GM20000 (cell line): Measurements from ENCODE around the gene AIG1.
"Not testable (repeated sequence)": the region's sequence is repeated elsewhere in the genome, so short reads cannot be mapped to it uniquely, and the experiment has no call there.

Experiments used
- DNase-seq: peaks from one replicate; pipeline ENCODE4 v3.0.0; 2012; ENCODE audit warnings: low spot score
- TF ChIP-seq, protein P1 (sequence below): IDR thresholded peaks from 2 replicates; pipeline ENCODE4 v1.5.1; 2012; ENCODE audit warnings: mild to moderate bottlenecking, control low read depth; ENCODE audit errors: extremely low read depth, missing control alignments

Gene AIG1

DNA sequence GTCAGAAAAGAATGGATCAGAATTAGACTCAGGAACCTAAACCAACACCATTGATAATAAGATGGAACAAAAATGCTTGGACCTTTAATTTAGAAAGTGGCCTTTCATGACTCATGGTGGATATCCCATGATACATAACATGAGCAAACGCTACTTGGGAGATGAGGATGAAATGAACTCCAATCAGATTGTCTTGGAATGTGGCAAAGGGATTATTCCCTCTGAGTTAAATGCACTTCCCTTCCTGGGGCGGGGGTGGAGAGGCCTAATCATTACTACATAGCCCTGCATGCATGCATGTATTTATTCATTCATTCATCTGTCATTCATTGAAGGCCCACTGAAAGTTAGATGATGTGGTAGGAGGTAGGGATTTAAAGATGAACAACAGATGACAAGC, 174.0 kb downstream of the AIG1 start:
- TF ChIP-seq, protein P1, sequence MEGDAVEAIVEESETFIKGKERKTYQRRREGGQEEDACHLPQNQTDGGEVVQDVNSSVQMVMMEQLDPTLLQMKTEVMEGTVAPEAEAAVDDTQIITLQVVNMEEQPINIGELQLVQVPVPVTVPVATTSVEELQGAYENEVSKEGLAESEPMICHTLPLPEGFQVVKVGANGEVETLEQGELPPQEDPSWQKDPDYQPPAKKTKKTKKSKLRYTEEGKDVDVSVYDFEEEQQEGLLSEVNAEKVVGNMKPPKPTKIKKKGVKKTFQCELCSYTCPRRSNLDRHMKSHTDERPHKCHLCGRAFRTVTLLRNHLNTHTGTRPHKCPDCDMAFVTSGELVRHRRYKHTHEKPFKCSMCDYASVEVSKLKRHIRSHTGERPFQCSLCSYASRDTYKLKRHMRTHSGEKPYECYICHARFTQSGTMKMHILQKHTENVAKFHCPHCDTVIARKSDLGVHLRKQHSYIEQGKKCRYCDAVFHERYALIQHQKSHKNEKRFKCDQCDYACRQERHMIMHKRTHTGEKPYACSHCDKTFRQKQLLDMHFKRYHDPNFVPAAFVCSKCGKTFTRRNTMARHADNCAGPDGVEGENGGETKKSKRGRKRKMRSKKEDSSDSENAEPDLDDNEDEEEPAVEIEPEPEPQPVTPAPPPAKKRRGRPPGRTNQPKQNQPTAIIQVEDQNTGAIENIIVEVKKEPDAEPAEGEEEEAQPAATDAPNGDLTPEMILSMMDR, result no peak
- DNase-seq, result no peak

DNA sequence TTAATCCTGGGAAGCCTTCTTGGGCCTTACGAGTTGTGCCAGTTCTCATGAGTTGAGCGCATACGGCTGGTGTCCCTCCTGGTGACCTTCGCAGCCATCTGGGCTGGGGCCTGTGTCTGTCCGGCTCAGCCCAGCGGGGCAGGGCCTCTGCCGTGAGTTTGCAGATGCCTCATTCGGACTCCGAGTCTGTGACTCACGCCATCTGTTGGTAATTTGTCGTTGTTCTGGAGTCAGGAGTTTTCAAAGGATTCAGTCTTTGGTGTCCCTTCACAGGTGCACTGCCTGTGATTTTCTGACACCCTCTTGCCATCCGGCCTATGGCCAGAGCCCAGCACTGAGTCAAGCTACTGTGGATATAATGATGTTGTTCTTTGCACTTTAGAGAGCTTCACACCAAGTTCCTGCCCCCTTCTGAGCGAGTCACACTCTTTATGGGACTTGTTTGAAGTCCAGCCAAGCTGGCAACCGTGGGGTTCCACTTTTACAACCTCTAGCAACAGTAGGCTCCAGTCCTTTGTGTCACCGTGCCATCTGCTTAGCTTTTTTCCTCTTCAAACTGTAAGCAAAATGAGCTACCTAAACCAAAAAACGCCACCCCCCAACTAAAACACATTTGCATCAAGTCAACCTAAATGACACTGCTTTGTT, 175.6 kb downstream of the AIG1 start:
- TF ChIP-seq, protein P1, result no peak
- no peak for DNase-seq

DNA sequence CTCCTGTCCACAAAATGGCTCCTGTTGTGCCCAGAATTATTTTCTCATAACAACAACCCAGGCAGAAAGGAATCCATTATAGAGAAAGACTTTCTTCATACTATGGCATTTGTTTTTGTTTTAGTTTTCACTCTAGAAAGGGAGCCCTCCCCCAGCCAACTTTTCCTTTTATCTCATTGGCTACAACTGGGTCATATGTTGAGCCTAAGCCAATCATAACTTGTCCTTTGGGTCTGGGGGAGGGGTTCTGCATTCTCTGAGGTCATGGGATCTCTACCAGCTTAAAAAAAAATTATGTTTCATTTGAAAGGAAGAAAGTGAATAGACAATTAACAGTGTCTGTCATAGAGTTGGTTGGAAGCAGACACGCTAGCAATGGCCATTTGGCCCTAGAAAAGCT, 177.6 kb downstream of the AIG1 start:
- TF ChIP-seq, protein P1, result no peak
- no peak for DNase-seq

DNA sequence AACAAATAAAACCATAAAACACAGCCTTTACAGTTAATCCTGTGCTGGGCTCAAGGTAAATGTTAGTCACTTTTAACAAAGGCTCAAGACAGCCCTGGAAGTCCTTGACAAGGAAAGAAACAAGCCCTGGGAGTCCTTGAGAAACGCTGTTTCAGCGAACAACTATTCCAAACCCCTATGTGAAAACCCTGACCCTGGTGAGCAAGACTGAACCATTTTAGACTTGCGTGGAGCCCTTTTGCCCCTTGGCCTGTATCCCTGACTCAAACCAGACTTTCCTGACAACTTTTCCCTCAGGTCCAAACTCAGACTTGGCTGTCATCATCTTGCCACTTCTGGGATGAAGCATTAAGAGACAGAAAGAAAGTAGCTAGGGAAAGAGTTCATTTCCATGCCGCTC, 180.4 kb downstream of the AIG1 start:
- no peak for DNase-seq
- TF ChIP-seq, protein P1, result no peak

DNA sequence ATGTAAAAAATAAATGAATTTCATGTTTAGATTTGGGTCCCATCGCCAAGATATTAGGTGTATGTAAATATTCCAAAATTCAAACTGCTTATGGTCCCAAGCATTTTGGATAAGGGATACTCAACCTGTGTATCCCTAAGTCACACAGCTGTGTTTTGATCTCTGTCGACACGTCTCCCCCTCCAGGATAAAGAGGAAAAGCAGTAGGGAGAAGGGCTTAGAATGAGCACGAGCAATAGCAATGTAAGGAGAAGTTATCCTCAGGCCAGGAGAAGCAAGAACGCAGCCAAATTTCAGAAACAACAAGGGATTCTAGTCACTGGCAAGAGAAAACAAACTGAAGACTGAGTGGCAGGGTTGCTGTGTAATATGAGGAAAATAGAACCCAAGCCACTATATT, 181.2 kb downstream of the AIG1 start:
- TF ChIP-seq, protein P1, result no peak
- DNase-seq, result no peak

DNA sequence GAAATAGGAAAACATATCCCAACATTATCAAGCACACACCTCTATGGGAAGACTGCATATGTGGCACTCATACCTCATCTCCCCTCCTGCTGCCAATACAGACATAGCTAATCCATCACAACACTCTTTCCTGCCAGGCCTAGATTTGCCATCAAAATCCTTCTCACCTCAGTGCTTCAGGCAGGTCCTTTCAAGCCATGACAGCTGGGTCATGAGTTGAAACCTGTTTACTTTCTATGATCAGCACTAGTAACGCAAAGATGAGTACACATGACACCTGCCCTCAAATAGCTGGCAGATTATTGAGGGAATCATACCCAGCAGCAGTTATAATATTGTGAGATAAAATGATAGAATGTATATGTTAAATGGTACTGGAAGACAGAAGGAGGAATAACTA, 183.1 kb downstream of the AIG1 start:
- TF ChIP-seq, protein P1, result no peak

DNA sequence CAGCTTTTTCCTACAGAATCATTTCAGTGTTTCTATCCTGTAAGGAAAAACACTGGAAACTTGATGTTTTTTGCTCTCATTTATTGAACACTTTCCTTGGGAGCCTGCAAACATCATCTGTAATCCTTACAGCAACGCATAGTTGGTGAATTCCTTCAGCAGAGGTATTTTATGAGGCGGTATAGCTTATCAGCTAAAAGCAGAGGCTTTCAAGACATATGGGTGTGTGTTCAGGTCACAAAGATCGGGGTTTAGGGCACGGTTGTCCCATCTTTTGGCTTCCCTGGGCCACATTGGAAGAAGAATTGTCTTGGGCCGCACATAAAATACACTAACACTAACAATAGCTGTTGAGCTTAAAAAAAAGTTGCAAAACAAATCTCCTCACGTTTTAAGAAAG, 185.0 kb downstream of the AIG1 start:
- TF ChIP-seq, protein P1, result no peak
- no peak for DNase-seq

More for the DNA sequence above, 183.1 kb downstream of the AIG1 start:
- no peak for DNase-seq

DNA sequence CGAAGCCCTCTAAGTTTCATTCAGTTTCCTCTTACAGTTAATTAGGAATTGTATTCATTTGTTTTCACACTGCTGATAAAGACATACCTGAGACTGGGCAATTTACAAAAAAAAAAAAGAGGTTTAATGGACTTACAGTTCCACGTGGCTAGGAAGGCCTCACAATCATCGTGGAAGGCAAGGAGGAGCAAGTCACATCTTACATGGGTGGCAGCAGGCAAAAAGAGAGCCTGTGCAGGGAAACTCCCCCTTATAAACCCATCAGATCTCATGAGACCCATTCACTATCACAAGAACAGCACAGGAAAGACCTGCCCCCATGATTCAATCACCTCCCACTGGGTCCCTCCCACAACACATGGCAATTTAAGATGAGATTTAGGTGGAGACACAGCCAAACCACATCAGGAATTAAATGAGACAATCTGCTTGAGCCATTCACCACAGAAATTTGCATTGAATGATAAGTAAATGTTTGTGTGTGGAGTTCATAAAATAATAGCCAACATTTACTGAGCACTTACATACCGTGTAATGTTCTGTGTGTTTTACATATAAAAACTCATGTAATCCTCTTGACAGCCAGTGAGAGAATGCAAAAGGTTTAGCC, 185.6 kb downstream of the AIG1 start:
- not testable (repeated sequence) for DNase-seq
